SKM-1 (cell line): ENCODE results near the gene NOC3L.
"Not testable (repeated sequence)": the region's sequence is repeated elsewhere in the genome, so short reads cannot be mapped to it uniquely, and the experiment has no call there.

ENCODE experiments used
- DNase-seq: peaks from one replicate; lab custom pipeline; 2025; ENCODE audit not compliant: unreplicated experiment; lab: John Stamatoyannopoulos, UW

Gene NOC3L, protein sequence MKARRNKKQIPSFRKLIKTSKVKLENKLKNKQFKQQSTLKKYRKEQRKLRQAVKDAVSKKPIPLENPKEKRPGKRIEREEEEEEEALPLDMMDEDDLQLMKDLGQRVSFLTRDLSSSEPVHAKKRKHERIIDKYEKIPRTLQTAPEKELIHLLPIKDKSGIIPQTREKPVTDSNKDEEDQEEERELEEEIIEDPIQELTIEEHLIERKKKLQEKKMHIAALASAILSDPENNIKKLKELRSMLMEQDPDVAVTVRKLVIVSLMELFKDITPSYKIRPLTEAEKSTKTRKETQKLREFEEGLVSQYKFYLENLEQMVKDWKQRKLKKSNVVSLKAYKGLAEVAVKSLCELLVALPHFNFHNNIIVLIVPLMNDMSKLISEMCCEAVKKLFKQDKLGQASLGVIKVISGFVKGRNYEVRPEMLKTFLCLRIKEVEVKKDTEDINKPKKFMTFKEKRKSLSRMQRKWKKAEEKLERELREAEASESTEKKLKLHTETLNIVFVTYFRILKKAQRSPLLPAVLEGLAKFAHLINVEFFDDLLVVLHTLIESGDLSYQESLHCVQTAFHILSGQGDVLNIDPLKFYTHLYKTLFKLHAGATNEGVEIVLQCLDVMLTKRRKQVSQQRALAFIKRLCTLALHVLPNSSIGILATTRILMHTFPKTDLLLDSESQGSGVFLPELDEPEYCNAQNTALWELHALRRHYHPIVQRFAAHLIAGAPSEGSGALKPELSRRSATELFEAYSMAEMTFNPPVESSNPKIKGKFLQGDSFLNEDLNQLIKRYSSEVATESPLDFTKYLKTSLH

DNA sequence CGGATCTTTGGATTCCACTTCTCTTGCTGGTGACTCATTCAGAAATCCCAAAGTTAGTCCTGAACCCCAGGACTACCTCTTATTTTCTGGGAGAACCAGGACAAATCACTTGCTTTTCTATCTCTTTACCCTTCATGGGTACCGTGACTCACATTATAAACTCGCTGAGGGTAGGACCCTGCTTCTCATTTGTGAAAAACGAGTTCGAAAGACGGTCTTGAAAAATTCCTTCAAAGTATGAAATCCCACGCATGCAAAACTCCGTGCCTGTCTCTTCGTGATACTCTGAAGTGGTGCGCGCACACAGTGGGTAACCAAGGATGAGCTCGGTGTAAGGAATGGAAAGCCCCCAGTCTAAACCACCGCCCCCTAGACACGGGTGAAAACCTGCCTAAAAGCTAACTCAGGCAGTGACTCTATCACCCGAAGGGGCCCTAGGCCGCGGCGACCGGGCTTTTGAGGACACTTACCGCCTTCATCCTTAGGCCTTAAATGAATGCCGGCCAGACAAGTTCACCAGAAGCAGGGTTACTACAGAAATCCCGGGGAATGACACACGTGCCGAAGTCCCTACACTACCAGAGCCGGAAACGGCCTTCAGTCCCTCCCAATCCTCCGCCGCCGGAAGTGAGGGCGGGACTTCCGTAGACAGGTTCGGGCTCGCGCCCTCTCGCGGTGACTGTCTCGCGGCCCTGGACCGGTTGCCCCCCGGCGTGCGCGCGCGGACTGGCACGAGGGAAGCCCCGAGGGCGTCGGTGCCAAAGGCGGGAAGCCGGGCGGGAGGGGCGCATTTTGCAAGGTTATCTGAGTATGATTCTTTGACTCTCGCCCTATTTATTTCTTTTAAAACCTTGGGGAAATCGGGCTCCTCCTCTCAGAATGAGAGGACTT is at the start of gene NOC3L:
Gene NOC3L (minus strand): TSS at position 580 of the 891 bp plus-strand sequence. CDS start 101 bp downstream, at position 479.
- DNase-seq, result peak; percentile 85

DNA sequence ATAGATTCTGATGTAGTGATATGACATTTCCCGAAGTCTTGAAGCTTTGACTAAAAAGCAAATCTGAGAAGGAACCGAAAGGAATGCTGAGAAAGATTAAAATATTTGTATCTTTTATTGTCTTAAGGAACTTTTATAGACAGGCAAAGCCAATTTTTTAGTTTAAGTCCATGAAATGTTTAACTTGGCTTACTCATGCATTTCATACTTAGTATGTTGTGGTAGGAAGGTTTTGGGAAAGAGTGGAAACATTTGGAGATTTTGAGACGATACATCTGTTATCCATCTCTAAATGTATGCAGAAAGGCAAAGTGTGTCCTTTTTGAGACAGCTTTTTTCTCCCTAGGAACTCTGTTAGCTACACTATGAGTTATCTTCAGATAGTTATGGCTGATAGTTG is 49.7 kb upstream of the NOC3L start:
- DNase-seq, result no peak

DNA sequence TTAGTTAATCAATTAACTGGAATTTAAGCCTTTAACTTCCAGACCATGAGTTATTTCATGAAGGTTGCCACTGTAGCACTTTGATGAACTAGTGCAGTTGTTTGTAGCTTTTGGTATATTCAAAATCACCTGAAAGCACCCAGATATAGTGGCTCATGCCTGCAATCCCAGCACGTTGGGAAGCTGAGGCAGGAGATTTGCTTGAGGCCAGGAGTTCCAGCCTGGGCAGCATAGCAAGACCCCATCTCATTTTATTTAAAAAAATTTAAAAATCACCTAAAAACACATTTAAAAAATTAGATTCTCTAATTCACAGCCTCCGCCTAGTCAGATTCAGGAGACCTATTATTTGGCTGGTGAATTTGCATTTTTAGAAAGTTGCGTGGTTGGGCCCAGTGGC is 48.6 kb upstream of the NOC3L start:
- no peak for DNase-seq

DNA sequence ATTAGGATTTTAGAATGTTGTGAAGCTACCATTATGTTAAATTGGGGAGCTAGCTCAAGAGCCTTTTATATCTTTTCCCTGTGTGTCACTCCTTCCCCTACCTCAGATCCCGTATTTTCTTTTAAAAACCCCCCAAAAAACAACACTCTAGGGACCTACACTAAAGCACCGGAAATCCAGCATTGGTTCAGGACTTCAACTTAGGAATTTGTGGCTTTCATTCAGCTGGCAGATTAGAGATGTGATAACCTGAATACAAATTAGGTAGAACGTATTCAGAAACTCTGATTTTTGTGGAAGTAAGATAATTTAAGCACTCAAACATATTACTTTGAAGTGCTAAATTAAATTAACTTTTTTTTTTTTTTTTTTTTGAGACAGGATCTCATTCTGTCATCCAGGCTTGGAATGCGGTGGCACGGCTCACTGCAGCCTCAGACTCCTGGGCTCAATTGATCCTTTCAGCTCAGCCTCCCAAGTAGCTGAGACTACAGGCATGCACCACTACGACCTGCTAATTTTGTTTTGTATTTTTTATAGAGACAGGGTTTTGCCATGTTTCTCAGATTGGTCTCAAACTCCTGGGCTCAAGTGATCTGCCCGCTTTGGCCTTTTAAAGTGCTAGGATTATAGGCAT is 46.4 kb upstream of the NOC3L start:
- DNase-seq, result no peak

DNA sequence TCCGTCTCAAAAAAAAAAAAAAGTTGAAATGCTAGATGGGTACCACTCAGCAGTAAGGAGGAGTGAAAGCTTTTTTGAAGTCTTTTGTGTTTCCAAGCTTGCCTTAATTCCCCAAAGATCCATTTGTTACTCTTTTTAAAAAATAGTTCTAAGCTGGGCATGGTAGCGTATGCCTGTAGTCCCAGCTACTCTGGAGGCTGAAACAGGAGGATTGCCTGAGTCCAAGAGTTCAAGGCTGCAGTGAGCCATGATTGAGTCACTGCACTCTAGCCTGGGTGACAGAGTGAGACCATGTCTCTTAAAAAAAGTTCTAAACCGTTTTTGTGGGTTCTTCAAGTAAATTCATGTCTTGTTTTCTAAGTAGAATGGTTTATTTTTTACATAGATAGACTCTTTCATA is 44.9 kb upstream of the NOC3L start:
- DNase-seq, result no peak

DNA sequence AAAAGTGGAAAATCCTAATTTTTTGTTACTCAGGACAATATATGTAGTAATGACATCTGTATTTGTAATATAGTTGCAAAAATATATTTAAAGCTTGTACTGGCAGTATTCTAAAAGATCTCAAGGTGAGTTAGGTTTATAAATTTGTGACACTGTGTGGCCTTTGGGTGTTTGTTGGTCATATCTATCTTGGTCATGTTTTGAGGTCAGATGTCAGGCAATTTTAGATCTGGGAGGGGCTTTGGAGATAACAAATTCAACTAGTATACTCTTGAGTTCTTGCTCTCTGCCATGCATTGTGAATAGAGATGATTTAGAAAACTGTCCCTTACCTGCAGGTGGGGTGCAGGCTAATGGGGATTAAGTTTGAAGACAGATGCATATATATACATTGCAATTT is 42.7 kb upstream of the NOC3L start:
- DNase-seq, result no peak

DNA sequence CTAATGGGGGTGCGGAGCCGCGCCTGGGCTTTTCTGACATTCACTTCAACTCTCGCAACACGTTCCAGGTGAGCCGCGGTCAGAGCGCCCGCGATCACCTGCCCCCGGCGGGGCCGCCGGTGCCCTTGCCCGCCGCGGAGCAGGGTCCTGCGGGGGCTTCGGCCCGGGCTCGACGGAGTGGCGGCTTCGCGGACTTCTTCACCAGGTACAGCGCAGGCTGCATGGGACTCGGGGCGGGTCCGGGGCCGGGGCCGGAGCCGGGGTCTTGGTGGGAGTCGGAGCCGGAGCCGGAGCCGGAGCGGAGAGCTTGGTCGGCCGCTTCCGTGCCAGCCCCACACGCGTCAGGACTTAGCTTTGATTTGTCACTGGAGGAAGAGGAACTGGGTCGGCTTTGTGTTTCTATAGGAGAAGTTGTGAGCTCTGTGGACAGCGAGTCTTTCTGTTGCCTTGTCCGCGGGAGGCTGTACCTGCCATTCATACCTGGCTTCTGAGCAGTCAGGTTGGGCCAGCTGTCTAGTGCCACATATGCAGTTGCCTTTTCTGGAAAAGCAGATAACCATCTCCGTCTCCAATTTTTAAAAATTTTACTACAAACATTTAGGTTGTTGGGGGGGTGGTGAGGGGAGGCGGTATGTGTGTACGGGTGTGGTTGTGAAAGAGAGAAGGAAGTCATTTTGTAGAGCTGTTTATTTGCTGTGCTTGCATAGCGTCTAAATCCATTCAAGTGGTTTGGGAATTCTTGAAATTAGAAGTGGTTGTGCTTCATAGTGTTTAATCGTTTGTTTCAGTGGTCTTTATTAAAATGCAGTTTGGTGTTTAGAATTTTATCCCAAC is 40.9 kb upstream of the NOC3L start:
- peak; percentile 89 for DNase-seq

DNA sequence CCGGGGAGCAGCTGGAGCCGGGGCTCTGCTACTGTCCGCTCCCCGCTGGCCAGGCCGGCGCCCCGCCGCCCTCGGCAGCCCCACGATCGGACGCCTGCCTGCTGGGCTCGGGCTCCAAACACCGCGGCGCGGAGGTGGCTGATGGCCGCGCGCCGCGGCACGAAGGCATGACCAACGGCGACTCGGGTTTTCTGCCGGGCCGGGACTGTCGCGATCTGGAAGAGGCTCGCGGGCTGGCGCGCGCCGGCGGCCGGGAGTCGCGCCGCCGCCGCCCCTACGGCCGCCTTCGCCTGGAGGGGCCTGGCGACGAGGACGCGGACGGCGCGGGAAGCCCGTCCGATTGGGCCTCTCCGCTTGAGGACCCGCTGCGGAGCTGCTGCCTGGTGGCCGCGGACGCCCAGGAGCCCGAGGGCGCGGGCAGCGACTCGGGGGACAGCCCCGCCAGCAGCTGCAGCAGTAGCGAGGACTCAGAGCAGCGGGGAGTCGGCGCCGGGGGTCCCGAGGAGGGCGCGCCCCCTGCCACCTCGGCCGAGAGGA is 40.2 kb upstream of the NOC3L start:
- no peak for DNase-seq

DNA sequence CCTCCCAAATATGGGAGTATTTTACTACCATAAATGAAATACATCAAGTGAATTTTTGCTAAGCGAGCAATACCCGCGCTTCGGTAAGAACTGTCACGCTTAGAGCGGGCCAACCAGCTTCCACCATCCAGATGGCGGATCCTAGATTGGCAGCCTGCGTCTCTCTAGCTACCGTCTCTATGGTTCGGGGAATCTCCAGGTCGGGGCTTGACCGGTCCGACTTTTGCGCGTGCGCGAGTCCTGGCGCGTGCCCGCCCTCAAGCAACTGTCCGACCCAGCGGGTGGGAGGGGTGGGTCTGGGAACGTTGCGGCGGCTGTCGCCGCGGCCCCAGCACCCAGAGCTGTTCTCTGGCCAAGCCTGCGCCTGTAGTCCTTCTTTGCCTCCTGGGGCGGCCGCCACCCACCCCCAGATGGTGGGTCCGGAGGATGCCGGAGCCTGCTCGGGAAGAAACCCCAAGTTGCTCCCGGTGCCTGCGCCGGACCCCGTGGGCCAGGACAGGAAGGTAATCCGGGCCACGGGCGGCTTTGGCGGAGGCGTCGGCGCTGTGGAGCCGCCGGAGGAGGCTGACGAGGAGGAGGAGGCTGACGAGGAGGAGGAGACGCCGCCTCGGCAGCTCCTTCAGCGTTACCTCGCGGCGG is 39.6 kb upstream of the NOC3L start, which contains the start of gene TBC1D12:
Gene TBC1D12 (plus strand): TSS at position 338 of the 639 bp plus-strand sequence. CDS start 73 bp downstream, at position 411.
- peak; percentile 87 for DNase-seq

DNA sequence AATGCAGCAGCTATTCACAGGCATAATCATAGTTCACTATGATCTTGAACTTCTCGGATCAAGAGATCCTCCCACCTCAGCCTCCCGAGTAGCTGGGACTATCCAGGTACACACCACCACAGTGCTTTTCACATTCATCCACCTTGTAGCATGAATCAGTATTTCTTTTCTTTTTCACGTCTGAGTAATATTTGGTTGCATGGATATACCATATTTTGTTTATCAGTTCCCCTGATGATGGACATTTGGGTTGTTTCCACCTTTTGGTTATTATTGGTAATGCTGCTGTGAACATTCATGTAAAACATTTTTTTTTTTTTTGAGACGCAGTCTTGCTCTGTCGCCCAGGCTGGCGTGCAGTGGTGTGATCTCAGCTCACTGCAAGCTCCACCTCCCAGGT is 36.0 kb upstream of the NOC3L start:
- DNase-seq, result no peak

DNA sequence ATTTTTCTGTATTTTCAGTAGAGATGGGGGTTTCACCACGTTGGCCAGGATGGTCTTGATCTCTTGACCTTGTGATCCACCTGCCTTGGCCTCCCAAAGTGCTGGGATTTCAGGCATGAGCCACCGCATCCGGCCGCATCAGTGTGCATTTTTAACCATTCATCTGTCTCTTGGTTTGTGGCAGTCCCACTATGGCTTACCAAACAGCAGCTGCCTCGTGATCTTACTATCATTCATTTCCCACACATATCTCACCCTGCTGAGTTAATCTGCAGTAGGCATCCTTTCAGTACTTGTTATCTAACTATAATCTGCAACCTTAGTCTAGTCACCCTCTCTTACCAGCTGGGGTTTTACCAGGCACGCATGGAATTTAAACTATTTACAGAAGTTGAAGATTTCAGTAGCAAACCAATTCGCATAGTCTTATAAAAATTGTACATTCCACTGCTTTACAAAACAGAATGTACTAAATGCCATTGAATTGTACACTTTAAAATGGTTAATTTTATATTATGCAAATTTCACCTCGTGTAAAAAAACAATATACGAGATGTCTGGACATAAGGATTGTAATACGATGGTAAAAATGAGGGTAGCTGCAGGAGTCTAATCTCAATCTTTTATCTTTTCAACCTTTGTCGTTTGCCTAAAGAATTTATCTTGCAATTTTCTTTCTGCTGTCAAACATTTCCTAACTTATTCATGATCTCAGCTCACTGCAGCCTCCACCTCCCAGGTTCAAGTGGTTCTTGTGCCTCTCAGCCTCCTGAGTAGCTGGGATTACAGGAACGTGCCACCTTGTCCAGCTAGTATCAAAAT is 35.0 kb upstream of the NOC3L start:
- DNase-seq, result no peak

DNA sequence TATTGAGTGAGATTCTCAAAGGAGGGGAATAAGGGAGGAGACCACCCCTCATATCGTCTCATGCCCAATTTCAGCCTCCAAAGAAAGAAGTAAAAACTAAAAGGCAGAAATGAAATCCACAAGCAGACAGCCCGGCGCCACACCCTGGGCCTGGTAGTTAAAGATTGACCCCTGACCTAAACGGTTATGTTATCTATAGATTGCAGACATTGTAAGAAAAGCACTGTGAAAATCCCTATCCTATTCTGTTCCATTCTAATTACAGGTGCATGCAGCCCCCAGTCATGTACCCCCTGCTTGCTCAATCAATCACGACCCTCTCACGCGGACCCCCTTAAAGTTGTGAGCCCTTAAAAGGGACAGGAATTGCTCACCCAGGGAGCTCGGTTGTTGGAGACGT is 29.4 kb upstream of the NOC3L start:
- DNase-seq, result not testable (repeated sequence)

DNA sequence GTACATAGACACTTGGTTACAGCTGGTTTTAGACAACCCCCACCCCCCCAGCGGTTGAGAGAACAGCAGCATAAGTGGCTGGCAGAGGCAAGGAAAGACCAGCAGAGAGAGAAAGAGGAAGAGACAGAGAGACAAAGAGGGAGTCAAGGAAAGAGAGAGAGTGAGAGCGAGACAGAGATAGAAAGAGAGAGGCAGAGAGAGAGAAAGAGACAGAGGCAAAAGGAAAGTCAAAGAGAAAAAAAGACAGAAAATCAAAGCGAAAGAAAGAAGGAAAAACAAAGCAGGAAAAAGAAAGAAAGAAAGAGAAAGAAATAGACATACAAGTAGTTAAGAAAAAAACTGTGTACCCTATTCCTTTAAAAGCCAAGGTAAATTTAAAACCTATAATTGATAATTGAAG is 23.0 kb upstream of the NOC3L start:
- not testable (repeated sequence) for DNase-seq

DNA sequence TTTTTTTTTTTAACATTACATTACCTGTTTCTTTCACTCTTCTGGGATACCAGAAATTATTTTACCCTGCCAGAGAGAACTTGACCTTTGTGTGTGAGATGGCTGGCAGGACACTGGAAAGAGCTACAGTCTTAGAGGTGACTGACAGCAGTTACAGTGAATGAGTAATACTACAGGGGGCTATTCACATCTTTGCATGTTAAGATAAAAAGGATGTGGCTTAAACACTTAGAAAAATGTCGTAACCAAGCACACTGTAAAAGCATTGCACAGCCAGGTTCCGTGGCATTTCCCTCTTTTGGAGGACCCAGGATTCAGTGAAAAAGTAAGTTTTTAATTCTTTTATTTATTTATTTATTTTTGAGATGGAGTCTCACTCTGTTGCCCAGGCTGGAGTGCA is 20.8 kb upstream of the NOC3L start:
- peak; percentile 72 for DNase-seq

DNA sequence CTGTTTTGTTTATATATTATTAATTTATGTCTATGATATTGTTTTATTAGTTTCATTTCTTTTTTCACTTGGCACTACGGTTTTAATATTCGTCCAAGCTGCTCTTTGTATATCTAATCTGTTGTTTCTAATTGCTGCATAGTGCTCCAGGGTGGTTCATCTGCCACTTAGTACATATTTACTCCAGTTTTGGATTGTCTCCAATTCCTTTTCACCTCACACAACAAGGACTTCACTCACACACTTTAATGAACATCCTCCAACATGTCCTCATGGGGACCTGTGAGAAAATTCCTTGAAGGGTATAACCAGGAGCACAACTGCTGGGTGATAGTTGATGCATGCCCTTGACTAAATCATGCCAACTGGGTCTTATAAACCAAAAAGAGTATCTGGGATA is 14.1 kb upstream of the NOC3L start:
- DNase-seq, result no peak

DNA sequence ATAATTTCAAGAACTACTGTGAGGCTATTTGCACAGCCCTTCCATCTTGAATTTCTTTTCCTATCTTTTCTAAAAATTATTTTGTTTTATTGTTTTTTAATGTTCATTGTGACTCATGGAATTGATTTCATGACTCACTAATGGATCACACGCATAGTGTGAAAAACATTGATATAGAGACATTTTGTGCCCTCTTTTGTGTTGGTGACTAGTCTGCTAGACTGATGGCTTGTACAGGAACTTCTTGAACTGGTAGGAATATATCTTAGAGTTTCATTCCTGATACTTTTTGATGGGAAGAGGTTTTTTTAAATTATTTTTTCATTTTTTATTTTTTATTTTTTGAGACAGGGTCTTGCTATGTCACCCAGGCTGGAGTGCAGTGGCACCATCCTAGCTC is 12.6 kb upstream of the NOC3L start:
- no peak for DNase-seq

DNA sequence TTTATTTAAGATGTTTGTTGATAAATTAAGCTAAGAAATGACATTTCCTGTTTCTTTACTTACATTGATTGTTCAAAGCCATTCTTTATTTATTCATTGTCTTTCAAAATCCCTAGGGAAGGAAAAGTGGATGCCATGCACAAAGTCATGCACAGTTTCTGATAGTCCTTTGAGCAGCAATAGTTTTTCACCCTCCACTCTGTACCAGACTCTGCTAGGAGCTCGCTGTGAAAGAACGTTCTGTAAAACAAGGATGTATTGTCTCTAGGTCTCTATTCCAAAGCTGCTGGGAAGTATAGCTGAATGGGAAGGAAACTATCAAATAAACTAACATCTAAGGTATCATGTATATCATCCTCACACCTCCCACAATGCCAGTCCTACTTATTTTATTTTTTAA is 7.8 kb upstream of the NOC3L start:
- no peak for DNase-seq

DNA sequence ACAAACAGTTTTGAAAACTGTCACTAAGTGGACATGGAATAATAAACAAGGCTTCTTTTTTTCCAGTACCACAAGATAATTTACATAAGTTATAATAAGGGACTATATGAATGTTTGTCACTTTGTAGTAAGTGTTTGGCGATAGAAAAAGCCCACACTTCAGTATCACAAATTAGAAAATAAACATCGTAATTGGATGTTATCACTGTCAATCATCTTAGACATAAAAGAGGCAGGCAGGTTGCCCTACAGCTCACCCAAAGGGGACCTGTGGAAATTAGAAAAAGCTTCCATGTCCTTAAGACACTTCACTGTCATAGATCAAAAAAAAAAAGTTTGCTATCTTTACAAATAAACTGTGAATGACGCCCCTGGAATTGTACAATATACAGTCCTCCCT is 3.6 kb upstream of the NOC3L start:
- DNase-seq, result no peak
